ENCODE results near the gene H6PD.

The H6PD gene

DNA sequence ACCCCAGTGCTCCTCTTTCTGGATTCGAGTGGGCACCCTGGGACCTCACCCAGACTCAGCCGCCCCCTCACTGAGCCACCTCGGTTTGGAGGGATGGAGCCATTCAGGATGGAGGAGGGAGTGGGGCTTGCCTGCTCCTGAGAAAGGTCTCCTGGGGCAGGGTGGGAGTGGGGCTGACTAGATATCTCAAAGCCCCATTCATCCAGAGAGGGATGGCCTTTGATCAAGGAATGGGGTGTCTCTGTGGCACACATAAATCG lies 48.1 kb downstream of the H6PD start:
- DNase-seq (ENCODE audit: insufficient read length, low spot score): no peak
- no peak for FAIRE-seq
- TF ChIP-seq, protein P1, sequence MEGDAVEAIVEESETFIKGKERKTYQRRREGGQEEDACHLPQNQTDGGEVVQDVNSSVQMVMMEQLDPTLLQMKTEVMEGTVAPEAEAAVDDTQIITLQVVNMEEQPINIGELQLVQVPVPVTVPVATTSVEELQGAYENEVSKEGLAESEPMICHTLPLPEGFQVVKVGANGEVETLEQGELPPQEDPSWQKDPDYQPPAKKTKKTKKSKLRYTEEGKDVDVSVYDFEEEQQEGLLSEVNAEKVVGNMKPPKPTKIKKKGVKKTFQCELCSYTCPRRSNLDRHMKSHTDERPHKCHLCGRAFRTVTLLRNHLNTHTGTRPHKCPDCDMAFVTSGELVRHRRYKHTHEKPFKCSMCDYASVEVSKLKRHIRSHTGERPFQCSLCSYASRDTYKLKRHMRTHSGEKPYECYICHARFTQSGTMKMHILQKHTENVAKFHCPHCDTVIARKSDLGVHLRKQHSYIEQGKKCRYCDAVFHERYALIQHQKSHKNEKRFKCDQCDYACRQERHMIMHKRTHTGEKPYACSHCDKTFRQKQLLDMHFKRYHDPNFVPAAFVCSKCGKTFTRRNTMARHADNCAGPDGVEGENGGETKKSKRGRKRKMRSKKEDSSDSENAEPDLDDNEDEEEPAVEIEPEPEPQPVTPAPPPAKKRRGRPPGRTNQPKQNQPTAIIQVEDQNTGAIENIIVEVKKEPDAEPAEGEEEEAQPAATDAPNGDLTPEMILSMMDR (IDR thresholded peaks at IDR 0.05; ENCODE audit: insufficient read depth, missing control alignments): no peak

DNA sequence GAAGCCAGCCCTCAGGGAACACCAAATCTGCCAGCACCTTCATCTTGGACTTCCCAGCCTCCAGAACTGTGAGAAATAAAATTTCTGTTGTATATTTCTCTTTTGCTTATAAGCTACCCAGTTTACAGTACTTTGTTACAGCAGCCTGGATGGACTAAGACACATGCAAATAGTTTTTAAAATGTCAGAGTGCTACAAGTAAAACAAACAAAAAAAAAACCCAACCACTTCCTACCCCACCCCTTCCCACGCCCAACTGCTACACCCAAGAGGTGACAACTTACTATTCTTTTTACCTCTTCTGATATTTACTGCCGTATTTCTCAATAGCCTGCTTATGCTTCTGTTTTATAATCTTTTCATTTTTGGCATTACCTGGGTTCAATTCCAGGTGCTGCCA lies 49.5 kb downstream of the H6PD start:
- TF ChIP-seq, protein P1 (IDR thresholded peaks at IDR 0.05; ENCODE audit: insufficient read depth, missing control alignments): no peak
- FAIRE-seq (no peak), DNase-seq (ENCODE audit: insufficient read length, low spot score) (no peak)

DNA sequence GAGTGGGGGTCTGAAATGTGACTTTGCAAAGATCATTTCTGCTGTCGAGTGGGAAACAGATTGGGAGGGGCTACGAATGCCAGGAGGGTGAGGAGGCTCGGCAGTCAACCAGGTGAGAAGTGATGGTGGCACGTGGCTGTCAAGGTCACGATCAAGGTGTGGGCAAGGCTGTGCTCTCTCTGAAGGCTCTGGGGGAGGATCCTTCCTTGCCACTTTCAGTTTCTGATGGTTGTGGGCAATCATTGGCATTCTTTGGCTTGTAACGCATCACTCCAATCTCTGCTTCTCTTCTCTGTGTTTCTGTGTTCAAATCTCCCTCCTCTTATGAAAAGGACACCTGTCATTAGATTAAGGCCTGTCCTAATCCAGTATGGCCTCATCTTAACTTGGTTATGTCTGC lies 52.0 kb downstream of the H6PD start:
- TF ChIP-seq, protein P1 (IDR thresholded peaks at IDR 0.05; ENCODE audit: insufficient read depth, missing control alignments): no peak
- no peak for FAIRE-seq
- DNase-seq (ENCODE audit: insufficient read length, low spot score): no peak

DNA sequence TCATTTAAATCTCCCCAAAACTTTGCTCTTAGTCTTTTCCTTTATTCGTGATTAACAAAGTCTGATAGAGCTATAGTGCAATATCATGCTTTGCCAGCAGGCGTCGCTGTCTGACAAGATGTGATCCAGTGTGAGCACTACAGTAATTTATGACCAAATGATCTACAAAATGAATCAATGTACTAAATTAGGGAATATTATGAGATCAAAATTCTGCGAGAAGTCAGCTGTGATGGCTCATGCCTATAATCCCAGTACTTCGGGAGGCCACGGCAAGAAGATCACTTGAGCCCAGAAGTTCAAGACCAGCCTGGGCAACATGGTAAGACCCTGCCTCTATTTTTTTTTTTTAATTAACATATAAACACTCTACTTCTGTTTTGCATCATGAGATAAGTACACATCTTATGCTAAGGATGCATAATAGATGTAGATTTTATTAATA lies 54.5 kb downstream of the H6PD start:
- FAIRE-seq: no peak

DNA sequence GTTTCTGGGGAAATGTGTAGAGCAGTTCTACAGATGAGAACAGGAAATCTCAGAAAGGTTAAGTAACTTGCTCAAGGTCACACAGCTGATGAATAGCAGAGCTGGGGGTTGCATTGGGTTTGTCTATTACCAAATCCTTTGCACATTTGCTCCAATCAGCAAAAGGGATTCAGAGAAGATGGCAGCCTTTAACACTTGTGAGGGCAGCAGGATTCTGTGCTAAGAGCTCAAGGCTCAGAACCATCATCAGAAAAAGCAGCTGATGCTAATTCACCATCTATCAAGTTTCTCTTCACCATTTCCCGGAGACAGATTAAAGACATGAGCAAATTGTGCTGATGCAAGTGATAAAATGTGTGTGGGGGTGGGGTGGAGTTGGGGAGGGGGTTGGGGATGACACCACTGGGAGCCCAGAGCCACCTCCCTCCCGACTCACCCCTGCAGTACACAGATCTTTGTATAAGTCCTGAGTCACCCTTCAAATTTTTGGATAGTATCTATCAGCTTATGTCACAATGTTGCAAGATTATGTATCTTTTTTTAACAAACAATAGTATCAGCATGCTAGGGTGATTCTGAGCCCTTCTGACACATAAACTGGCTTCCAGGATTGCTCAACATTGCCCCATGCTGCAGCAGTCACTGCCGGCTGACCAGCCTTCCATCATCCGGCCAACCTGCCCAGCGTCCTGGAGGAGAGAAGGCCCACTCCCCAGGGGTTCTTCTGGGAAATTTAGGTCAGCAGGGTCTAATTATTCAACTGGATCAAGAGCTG lies 55.3 kb downstream of the H6PD start:
- TF ChIP-seq, protein P1 (IDR thresholded peaks at IDR 0.05; ENCODE audit: insufficient read depth, missing control alignments): no peak
- FAIRE-seq (no peak), DNase-seq (ENCODE audit: insufficient read length, low spot score) (no peak)

More for the DNA sequence above, 54.5 kb downstream of the H6PD start:
- no peak for DNase-seq (ENCODE audit: insufficient read length, low spot score)
- TF ChIP-seq, protein P1 (IDR thresholded peaks at IDR 0.05; ENCODE audit: insufficient read depth, missing control alignments): peak; percentile 90

DNA sequence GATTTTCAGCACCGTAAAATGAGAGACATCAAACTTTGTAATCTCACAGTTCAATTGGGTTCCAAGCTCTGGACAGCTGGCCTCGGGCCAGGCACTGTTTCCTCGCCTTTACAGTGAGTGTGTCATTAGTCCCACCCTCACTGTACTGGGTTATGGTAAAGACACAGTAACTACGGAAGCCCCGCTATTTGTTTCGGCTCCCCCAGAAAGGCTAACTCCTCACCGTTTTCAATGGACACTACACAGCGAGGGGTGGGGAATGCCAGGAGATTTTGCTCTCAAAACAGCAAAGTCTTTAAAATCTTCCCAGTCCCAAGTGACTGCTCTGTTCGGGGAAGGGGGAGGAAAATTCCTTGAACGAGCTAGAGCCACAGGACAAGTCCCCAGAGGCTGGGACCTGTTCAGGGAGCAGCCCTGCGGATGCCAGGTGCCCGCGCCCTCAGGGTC lies 57.4 kb downstream of the H6PD start:
- FAIRE-seq: no peak
- TF ChIP-seq, protein P1 (IDR thresholded peaks at IDR 0.05; ENCODE audit: insufficient read depth, missing control alignments): no peak
- DNase-seq (ENCODE audit: insufficient read length, low spot score): no peak

Data from D721Med (cell line).